GM12864 (cell line): ENCODE results near the gene UPP1.
"Not testable (repeated sequence)": the region's sequence is repeated elsewhere in the genome, so short reads cannot be mapped to it uniquely, and the experiment has no call there.

Source experiments
- DNase-seq: peaks from one replicate; pipeline ENCODE4 v3.0.0-alpha.2; 2011; ENCODE audit warnings: low read depth
- H3K4me3 ChIP-seq: 2 replicates; pipeline ENCODE4 v1.5.1; 2011; ENCODE audit warnings: mild to moderate bottlenecking, low read depth, low read length, control low read depth
- CTCF ChIP-seq: IDR thresholded peaks from 2 replicates; pipeline ENCODE4 v1.5.1; 2011; ENCODE audit warnings: low read depth, mild to moderate bottlenecking, moderate library complexity, low read length, control low read depth, inconsistent platforms; ENCODE audit errors: missing control alignments

The UPP1 gene

GRCh38 chr7:48140001-48140681, 51.1 kb downstream of the UPP1 start:
- TF ChIP-seq CTCF = no peak
- H3K4me3 ChIP-seq = no peak overlapping the region
- no peak for DNase-seq

- no peak for TF ChIP-seq CTCF
- no peak overlapping the region for H3K4me3 ChIP-seq
- DNase-seq = no peak
These were observed 52.5 kb downstream of the UPP1 start for GRCh38 chr7:48141521-48141920.

- no peak overlapping the region for H3K4me3 ChIP-seq
- no peak for DNase-seq
- no peak for TF ChIP-seq CTCF
These were observed 55.3 kb downstream of the UPP1 start for GRCh38 chr7:48144291-48144768.

DNA sequence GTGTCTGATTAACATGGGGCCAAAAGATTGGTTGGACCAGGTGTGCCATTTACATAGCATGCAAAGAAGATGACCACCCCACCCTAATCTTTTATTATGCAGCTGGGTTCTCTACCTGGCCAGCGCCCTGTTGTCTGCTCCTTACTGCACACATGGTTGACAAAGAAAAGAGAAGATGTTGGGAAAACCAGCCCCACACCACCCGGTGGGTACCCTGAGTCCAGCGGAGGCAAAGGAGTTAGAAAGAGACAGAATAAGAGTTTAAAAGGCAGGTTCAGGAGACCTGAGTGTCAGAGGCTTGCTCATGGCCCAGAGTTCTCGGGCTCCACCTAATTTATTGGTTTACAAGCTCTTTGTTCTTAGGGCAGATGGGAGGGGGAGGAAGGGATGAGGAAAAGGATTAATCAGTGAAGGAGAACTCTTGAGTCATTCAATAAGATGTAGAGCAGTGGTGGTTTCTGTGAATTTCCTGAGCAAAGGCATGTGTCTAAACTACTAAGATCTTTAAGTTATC, 58.1 kb downstream of the UPP1 start:
- no peak overlapping the region for H3K4me3 ChIP-seq
- TF ChIP-seq CTCF = no peak
- DNase-seq = no peak

DNA sequence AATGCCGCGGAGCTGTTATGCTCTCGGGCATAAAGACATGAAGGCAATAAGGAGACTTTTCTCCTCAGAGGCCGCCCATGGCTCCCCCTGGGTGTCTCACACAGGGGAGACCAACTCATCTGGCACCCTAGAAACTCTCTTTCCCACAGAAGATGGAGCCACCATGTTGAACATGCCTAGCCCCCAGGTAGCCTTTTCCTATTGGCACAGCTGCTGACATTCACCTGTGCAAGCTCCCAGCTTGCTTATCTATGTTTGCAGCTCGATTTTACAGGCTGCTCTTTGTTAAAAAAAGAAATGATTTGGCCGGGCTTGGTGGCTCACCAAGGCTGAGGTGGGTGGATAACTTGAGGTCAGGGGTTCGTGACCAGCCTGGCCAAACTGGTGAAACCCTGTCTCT, 58.6 kb downstream of the UPP1 start:
- not testable (repeated sequence) for DNase-seq

GRCh38 chr7:48148311-48148710, 59.2 kb downstream of the UPP1 start:
- no peak for TF ChIP-seq CTCF
- H3K4me3 ChIP-seq = no peak overlapping the region
- no peak for DNase-seq

More for the DNA sequence above, 58.6 kb downstream of the UPP1 start:
- not testable (repeated sequence) for H3K4me3 ChIP-seq

GRCh38 chr7:48149058-48149457, 60.0 kb downstream of the UPP1 start:
- no peak for TF ChIP-seq CTCF
- no peak overlapping the region for H3K4me3 ChIP-seq
- DNase-seq = no peak
